Measurements from ENCODE around the gene GRID1. TPM values are rescaled to one million over a fixed set of nuclear protein-coding genes. Genes with fewer than 3 reads are reported as not detected.

Gene GRID1
- total RNA-seq, 1 experiment from 2014 or later, result 5.6 TPM

DNA sequence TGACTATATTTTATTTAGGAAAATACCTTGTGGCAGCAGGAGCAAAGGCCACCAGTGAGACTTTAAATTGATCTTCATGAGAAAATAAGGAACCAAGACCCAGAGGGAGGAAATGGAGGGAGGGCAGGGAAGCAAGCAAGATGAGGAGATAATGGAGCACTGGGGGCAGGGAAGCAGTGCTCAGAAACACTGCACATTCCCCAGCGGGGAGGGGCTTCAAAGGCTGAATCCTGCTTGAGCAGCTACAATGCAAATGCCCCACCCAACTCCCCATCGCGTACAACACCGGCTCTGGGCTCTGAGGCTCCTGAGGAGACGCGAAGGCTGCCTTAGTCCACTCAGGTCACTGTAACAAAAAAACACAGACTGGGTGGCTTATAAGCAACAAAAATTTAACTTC lies 503.8 kb downstream of the GRID1 start:
- POLR2A ChIA-PET, result no interaction called here
- intact Hi-C loops (cut with micrococcal nuclease), result no loop called here
- BruUV-seq (replicated peaks), result no TSS peak

More for the DNA sequence above, 503.8 kb downstream of the GRID1 start:
- CTCF ChIA-PET, result no interaction called here
- no peaks in the 10 kb centered on the region for H4K20me1 ChIP-seq (ENCODE audit: insufficient read depth)
- H3K27me3 ChIP-seq (ENCODE audit: insufficient read depth, low read length), result no peaks in the 10 kb centered on the region
- H3K9ac ChIP-seq (ENCODE audit: low read length), result no peak overlapping the region
- H3K9me2 ChIP-seq (ENCODE audit: insufficient read depth), result no peaks in the 10 kb centered on the region
- DNase-seq (ENCODE audit: low read depth, low spot score), result no peak
- no peaks in the 10 kb centered on the region for H3K4me1 ChIP-seq (ENCODE audit: control insufficient read depth in 1 of 2, insufficient read depth in 2 of 2, low read length in 2 of 2)
- H2AFZ ChIP-seq (ENCODE audit: low read depth, low read length, poor library complexity, severe bottlenecking), result no peak overlapping the region
- TF ChIP-seq ZNF274 (IDR thresholded peaks at IDR 0.05; ENCODE audit: low read depth, low read length) (no peak), EZH2 (IDR thresholded peaks at IDR 0.05) (no peak), ZFX (IDR thresholded peaks at IDR 0.05) (no peak), JUND (IDR thresholded peaks at IDR 0.05) (no peak), SIN3A (IDR thresholded peaks at IDR 0.05; ENCODE audit: low read depth) (no peak), CTCF (IDR thresholded peaks at IDR 0.05 in 2 of 3, conservative IDR thresholded peaks at IDR 0.05 in 1 of 3; ENCODE audit: borderline replicate concordance in 1 of 3, insufficient read depth in 1 of 3, low read depth in 2 of 3, low read length in 2 of 3) (no peak), EGR1 (IDR thresholded peaks at IDR 0.05; ENCODE audit: low read depth) (no peak), EZH2phosphoT487 (IDR thresholded peaks at IDR 0.05; ENCODE audit: borderline replicate concordance) (no peak)
- H3K9me3 ChIP-seq (ENCODE audit: control insufficient read depth in 1 of 2, insufficient read depth in 1 of 2, low read depth in 1 of 2, low read length in 2 of 2), result no peaks in the 10 kb centered on the region
- no peaks in the 10 kb centered on the region for H3K36me3 ChIP-seq (ENCODE audit: control insufficient read depth in 1 of 2, insufficient read depth in 2 of 2, low read length in 2 of 2)
- H3K4me2 ChIP-seq (ENCODE audit: low read length), result no peak overlapping the region
- H3K27ac ChIP-seq (ENCODE audit: low read depth, low read length), result no peak overlapping the region
- no peak overlapping the region for H3K4me3 ChIP-seq (replicated peaks in 1 of 2; ENCODE audit: low read depth in 1 of 2, low read length in 2 of 2)
- no peaks in the 10 kb centered on the region for H3K79me2 ChIP-seq (ENCODE audit: insufficient read depth, low read length)
- RAD21 ChIA-PET (ENCODE audit: low non-redundant PET in 1 of 2, low total read pairs in 2 of 2, uncharacterized antibody in 2 of 2, unreplicated experiment in 2 of 2), result no interaction called here
- no peak for ATAC-seq

Measured in HCT116 (cell line).